GM12872 (cell line): ENCODE results near the gene OR8G1.

Source experiments
- TF ChIP-seq, protein P1 (sequence below): IDR thresholded peaks from 3 replicates; pipeline ENCODE4 v1.5.1; 2011; ENCODE audit warnings: low read depth, mild to moderate bottlenecking, low read length, moderate library complexity; ENCODE audit not compliant: insufficient read depth

The OR8G1 gene

DNA sequence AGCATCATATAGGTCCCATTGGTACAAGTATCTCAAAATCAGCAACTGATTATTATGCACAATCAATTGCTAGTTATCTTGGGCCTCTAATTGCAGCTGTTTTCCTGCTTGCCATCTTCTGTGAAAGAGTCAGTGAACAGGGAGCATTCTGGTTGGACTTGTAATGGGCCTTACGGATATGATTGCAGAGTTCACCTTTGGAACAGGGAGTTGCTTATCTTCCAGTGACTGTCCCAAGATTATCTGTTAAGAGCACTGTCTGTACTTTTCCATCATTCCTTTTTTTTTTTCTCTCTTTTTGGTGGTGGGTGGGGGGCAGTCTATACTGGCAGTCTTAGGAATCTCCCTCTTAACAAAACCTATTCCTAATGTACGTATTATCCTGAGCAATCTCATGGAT is 33.1 kb downstream of the OR8G1 start:
- TF ChIP-seq, protein P1, sequence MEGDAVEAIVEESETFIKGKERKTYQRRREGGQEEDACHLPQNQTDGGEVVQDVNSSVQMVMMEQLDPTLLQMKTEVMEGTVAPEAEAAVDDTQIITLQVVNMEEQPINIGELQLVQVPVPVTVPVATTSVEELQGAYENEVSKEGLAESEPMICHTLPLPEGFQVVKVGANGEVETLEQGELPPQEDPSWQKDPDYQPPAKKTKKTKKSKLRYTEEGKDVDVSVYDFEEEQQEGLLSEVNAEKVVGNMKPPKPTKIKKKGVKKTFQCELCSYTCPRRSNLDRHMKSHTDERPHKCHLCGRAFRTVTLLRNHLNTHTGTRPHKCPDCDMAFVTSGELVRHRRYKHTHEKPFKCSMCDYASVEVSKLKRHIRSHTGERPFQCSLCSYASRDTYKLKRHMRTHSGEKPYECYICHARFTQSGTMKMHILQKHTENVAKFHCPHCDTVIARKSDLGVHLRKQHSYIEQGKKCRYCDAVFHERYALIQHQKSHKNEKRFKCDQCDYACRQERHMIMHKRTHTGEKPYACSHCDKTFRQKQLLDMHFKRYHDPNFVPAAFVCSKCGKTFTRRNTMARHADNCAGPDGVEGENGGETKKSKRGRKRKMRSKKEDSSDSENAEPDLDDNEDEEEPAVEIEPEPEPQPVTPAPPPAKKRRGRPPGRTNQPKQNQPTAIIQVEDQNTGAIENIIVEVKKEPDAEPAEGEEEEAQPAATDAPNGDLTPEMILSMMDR = no peak

DNA sequence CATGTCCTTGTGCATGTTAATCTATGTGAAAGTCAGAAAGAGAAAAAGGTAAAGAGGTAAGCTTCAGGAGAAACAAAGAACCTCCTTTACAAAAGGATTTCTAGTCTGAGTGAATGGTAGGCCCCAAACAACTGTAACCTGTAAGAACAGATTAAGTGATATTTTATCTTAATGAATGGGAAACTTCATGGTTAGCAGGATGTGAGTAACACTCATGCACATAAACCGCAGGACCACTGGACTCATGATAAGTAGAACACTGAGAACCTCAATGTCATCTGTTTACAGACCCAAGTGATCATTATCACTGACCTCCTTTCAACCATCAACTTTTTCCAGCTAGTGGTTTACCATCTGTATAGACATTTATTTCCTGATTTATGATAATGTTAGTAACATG is 35.2 kb downstream of the OR8G1 start:
- TF ChIP-seq, protein P1 = no peak

DNA sequence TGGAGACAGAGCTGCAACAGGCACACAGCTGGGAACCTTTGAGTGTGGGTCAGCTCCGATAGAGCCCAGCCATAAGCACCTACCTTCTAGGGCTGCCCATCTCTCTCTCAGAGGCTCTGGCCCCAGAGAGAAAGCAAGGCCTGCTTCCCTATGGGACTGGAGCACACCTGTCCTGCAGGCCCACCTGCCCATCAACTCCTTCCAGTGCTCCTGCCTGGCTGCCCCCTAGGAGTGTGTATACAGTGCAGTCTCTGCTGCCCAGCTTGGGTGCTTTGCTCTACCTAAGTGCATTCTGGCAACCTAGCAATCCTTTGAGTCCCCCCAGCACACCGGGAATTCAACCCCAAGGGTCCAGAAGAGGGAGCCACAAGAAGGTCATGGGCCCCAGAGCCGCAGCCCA is 36.3 kb downstream of the OR8G1 start:
- TF ChIP-seq, protein P1 = no peak

DNA sequence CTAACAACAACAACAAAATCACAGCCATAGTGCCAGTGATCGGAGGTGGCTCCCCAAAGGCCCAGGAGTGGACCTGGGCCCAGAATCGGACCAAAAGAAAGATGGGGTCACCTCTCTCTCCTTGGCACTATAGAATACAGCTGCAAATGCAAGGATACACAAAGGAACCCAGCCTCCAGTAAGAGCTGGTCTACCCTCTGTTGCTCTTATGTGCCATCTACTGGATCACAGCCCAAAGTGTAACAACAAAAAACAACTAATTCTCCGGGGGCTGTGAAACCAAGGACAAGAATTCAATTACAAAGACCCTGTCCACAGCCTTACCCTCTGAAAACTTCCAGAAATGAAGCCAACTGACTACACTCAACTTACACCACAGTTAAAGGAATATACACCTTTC is 36.9 kb downstream of the OR8G1 start:
- TF ChIP-seq, protein P1 = 0 out of 3 replicates have a peak, but pooled peaks have one; percentile 21

DNA sequence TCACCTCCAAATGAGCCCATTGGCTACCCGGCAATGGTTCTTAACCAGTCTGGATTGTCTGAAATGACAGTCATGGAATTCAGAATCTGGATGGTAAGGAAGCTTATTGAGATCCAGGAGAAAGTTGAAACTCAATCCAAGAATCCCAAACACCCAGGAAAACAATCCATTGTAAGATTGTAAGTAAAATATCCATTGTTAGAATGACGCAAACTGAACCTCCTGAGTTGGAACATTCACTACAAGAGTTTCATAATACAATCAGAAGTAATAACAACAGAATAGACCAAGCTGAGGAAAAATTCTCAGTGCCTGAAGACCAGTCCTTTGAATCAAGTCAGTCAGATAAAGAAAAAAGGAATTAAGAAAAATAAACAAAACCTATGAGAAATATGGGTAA is 37.4 kb downstream of the OR8G1 start:
- TF ChIP-seq, protein P1 = no peak

DNA sequence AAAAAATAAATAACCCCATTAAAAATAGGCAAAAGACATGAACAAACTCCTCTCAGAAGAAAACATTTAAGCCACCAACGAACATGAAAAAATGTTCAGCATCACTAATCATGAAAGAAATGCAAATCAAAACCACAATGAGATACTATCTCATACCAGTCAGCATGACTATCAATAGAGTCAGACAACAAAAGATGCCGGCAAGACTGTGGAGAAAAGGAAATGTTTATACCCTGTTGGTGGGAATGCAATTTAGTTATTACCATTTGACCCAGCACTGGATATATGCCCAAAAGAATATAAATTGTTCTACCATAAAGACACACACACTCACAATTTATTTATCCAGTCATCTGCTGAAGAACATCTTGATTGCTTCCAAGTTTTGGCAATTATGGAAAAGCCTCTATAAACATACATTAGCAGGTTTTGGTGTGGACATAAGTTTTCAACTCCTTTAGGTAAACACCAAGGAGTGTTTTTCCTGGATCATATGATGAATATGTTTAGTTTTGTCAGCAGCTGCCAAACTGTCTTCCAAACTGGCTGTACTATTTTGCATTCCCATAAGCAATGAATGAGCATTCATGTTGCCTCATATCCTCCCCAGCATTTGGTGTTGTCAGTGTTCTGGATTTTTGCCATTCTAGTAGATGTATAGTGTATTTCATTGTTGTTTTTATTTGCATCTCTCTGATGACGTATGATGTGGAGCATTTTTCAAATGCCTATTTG is 44.9 kb downstream of the OR8G1 start:
- TF ChIP-seq, protein P1 = no peak

DNA sequence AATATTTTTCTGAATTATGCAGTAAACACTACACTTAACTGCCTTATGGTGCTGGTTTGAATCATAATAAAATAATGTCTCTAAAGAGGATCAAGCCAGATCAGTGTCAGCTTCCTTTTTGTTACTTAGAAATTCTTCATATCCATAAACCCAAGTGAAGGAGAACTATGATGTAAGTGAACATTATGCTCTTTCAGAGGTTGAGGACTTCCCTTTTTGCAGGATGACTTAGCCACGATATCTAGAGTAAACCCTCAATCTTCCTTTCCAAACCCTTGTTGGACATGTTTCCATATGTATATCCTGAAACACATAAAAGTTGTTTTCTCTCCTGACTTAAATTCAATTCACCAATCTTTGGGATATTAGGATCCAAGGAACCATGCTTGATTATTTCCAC is 53.8 kb downstream of the OR8G1 start:
- TF ChIP-seq, protein P1 = no peak

DNA sequence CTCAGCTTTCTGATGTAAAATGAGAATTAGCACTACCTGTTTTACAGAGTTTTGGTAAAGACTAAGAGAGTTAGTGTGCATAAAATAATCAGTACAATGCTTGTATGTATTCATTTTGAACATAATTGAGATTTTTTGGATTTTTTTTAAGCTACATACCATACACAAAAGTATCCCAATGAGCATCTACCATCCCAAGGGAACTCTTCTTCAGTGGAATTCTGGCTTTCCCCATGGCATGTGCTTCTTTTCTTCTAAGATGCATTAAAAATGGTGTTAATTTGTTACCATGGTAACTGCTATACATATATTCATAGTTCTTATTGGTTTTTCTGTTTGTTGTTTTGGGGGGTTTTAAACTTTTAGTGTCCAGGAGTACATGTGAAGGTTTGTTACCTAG is 55.1 kb downstream of the OR8G1 start:
- TF ChIP-seq, protein P1 = no peak
